Activated T-helper 1 cell treated with anti-CD3 and anti-CD28 coated beads, Interleukin-12 subunit alpha, Interleukin-12 subunit beta, Interleukin-2, Interleukin-4 antibody, amounts not matched to agents 30 ng/mL and 10 ng/mL and 1 ng/mL, durations not matched to agents 14 hours and 24 hours and 36 hours (primary cell): Measurements from ENCODE around the gene L3MBTL3. TPM values are rescaled to one million over a fixed set of nuclear protein-coding genes. Genes with fewer than 3 reads are reported as not detected.

Experiments used
- DNase-seq: peaks from one replicate; pipeline ENCODE4 v3.0.0; 2021; ENCODE audit warnings: low spot score
- H3K27ac Mint-ChIP-seq: one replicate; pipeline ENCODE4 v1.8.0; 2021; ENCODE audit warnings: mild to moderate bottlenecking, mixed read lengths
- H3K27me3 Mint-ChIP-seq: one replicate; pipeline ENCODE4 v1.8.0; 2022; ENCODE audit warnings: mild to moderate bottlenecking, moderate library complexity, mixed read lengths; ENCODE audit not compliant: insufficient read depth
- H3K36me3 Mint-ChIP-seq: one replicate; pipeline ENCODE4 v1.8.0; 2021; ENCODE audit warnings: low read depth, mixed read lengths
- H3K4me1 Mint-ChIP-seq: one replicate; pipeline ENCODE4 v1.8.0; 2021; ENCODE audit warnings: low read depth, mixed read lengths
- H3K4me3 Mint-ChIP-seq: one replicate; pipeline ENCODE4 v1.8.0; 2021; ENCODE audit warnings: mild to moderate bottlenecking, moderate library complexity, mixed read lengths
- H3K9me3 Mint-ChIP-seq: one replicate; pipeline ENCODE4 v1.8.0; 2021; ENCODE audit warnings: mixed read lengths
- intact Hi-C: fragments of 100-400 bp; cut with micrococcal nuclease; formaldehyde crosslinking; loops from one replicate; pipeline ENCODE4 v1.15.1; 2024
- total RNA-seq: library from RNA; stranded (reverse); gene quantifications from 2 replicates; pipeline ENCODE4 v1.2.3, GENCODE V29; 2022

Gene L3MBTL3
- total RNA-seq, 1 donor from 2014 or later = 5.2 TPM

- Mint-ChIP-seq H3K4me3 (no peak overlapping the region), H3K27ac (no peak overlapping the region), H3K9me3 (no peaks in the 10 kb centered on the region), H3K36me3 (no peaks in the 10 kb centered on the region), H3K27me3 (peaks cover 18% of the 10 kb centered on the region), H3K4me1 (no peaks in the 10 kb centered on the region)
- DNase-seq = no peak
- intact Hi-C loops = no loop called here
Observed at GRCh38 chr6:130010387-130010786, 8.0 kb upstream of the L3MBTL3 start.

DNA sequence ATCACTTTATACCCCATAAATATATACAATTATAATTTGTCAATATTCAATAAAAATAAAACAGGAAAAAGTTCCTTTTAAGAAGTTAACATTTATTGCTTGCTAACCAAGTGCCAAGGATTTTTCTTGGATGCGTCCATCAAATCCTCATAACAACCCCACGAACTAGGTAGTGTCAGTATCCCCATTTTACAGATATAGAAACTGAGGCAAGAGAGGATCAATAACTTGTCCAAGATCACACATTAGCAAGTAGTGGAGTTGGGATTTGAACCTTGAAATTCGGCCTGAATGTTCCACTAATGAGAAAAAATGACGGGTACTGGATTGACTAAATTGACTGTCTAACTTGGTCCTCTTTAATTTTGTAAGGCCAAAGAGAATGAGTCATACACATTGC lies 5.7 kb upstream of the L3MBTL3 start:
- intact Hi-C loops = no loop called here
- H3K4me1 Mint-ChIP-seq = peaks cover under 1% of the 10 kb centered on the region
- no peak for DNase-seq
- peaks cover 30% of the 10 kb centered on the region for H3K27me3 Mint-ChIP-seq
- H3K27ac Mint-ChIP-seq = no peak overlapping the region
- H3K4me3 Mint-ChIP-seq = no peak overlapping the region
- no peaks in the 10 kb centered on the region for H3K9me3 Mint-ChIP-seq
- no peaks in the 10 kb centered on the region for H3K36me3 Mint-ChIP-seq

GRCh38 chr6:130018744-130019325 lies 454 bp downstream of the L3MBTL3 start:
- Mint-ChIP-seq H3K27ac (peak overlapping the region; percentile 98), H3K9me3 (no peaks in the 10 kb centered on the region), H3K4me3 (peak overlapping the region; percentile 100), H3K27me3 (peaks cover 34% of the 10 kb centered on the region), H3K36me3 (peaks cover 13% of the 10 kb centered on the region), H3K4me1 (peaks cover 30% of the 10 kb centered on the region)
- intact Hi-C loops = loop anchor here (1.0 to 5.0 kb wide), 6 partner anchors 8 to 1362 kb away; no protein-coding TSS in a partner anchor
- DNase-seq = peak; percentile 9

GRCh38 chr6:130019326-130020072 lies 1.1 kb downstream of the L3MBTL3 start:
- H3K27me3 Mint-ChIP-seq = peaks cover 30% of the 10 kb centered on the region
- H3K27ac Mint-ChIP-seq = peak overlapping the region; percentile 78
- DNase-seq = peak; percentile 20
- peaks cover 30% of the 10 kb centered on the region for H3K4me1 Mint-ChIP-seq
- H3K9me3 Mint-ChIP-seq = no peaks in the 10 kb centered on the region
- H3K4me3 Mint-ChIP-seq = peak overlapping the region; percentile 89
- intact Hi-C loops = loop anchor here (2.0 to 10.0 kb wide), 14 partner anchors 142 to 1605 kb away; partner anchors contain the start of genes EPB41L2, MED23 and PTPRK
- H3K36me3 Mint-ChIP-seq = peaks cover 15% of the 10 kb centered on the region

GRCh38 chr6:130020073-130020906 lies 1.9 kb downstream of the L3MBTL3 start:
- Mint-ChIP-seq H3K27me3 (peaks cover 26% of the 10 kb centered on the region), H3K4me1 (peaks cover 34% of the 10 kb centered on the region), H3K4me3 (peak overlapping the region; percentile 97), H3K27ac (peak overlapping the region; percentile 93), H3K36me3 (peaks cover 23% of the 10 kb centered on the region), H3K9me3 (no peaks in the 10 kb centered on the region)
- intact Hi-C loops = loop anchor here (2.0 to 10.0 kb wide), 10 partner anchors 195 to 1605 kb away; partner anchors contain the start of genes EPB41L2, MED23 and PTPRK
- DNase-seq = peak; percentile 6

DNA sequence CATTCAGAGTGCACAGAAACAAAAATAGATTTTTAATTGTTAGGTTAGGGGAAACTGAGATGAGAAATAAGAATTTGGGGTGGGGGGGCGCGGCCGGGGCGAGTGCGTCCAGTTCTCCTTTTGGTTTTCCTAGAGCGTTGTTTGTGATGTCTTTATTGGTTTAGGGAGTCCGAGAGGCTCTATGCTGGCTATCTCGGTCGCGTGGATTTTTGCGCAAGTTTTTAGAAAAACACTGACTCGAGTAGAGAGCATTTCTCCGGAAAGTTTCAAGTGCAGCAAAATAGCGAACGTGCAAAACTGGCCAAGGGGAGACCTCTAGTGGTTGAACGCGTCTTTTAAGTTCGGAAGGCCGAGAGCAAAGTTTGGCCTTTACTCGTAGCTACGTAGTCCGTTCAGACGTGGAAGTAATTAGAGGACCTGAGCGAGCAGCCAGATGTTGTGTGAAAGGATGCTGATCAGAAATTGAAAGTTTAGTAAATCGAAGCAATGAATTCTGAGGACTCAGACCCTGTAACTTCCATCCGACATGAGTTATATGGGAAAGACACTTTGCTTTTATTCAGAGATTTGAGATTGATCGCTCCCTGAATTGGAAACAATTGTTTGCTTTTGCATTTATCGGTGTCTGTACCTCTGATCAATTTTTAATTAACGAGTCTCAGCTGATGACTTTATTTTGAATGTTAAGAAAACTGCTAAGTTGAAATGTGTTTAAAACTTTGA lies 2.7 kb downstream of the L3MBTL3 start:
- Mint-ChIP-seq H3K4me1 (peaks cover 34% of the 10 kb centered on the region), H3K36me3 (peaks cover 29% of the 10 kb centered on the region), H3K9me3 (no peaks in the 10 kb centered on the region), H3K27ac (peak overlapping the region; percentile 93), H3K4me3 (peak overlapping the region; percentile 97), H3K27me3 (peaks cover 22% of the 10 kb centered on the region)
- intact Hi-C loops = loop anchor here (1.0 to 10.0 kb wide), 14 partner anchors 85 to 1604 kb away; partner anchors contain the start of genes EPB41L2, MED23 and PTPRK
- DNase-seq = peak; percentile 71

DNA sequence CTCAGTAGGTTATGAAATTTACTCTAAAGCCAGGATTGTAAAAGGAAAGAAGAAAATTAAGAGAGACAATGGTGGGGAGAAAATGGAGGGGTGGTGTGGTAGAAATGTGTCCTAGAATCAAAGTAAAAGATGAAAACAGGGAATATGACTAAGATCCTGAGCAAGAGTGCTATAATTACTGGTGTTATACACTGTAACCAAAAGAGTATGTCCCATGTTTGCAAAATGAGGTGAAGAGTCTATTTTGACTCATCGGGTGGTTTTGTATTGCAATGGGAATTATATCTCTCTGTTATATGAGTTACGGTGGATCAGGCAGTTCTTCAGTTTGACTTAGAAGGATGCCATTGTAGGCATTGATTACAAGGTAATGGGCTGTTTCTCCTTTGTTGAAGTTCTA lies 8.5 kb downstream of the L3MBTL3 start:
- H3K4me1 Mint-ChIP-seq = peaks cover 46% of the 10 kb centered on the region
- H3K36me3 Mint-ChIP-seq = peaks cover 29% of the 10 kb centered on the region
- DNase-seq = no peak
- no peak overlapping the region for H3K4me3 Mint-ChIP-seq
- intact Hi-C loops = loop anchor here (1.0 to 10.0 kb wide), 8 partner anchors 9 to 1598 kb away; partner anchors contain the start of genes EPB41L2, L3MBTL3, MED23 and PTPRK
- H3K27me3 Mint-ChIP-seq = peaks cover 11% of the 10 kb centered on the region
- H3K27ac Mint-ChIP-seq = no peak overlapping the region
- no peaks in the 10 kb centered on the region for H3K9me3 Mint-ChIP-seq

DNA sequence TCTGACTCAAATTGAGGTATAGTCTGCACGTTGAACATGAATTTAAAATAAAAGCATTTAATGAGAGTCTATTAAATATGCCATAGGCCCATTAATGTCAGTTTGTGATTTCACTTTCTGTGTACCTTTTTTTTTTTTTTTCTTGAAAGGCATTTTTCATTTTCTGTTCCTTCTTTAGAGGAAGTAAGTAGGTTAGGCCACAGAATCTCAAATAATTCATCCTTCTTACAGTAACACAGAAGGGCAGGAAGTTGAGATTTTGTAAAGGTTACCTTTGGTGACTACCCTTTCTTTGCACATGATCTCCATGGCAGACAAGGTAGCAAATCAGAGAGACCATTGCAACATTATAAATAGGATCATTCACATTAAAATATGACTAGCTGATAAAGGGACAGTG lies 9.6 kb downstream of the L3MBTL3 start:
- Mint-ChIP-seq H3K27ac (peak overlapping the region; percentile 61), H3K27me3 (peaks cover under 1% of the 10 kb centered on the region), H3K9me3 (no peaks in the 10 kb centered on the region), H3K4me3 (peak overlapping the region; percentile 23), H3K36me3 (peaks cover 30% of the 10 kb centered on the region), H3K4me1 (peaks cover 37% of the 10 kb centered on the region)
- no peak for DNase-seq
- intact Hi-C loops = loop anchor here (1.0 to 10.0 kb wide), 8 partner anchors 10 to 1597 kb away; partner anchors contain the start of genes EPB41L2, L3MBTL3, MED23 and PTPRK

- Mint-ChIP-seq H3K27me3 (peaks cover 2% of the 10 kb centered on the region), H3K4me1 (peaks cover 42% of the 10 kb centered on the region), H3K27ac (peak overlapping the region; percentile 61), H3K36me3 (peaks cover 29% of the 10 kb centered on the region), H3K4me3 (peak overlapping the region; percentile 9), H3K9me3 (no peaks in the 10 kb centered on the region)
- DNase-seq = no peak
- intact Hi-C loops = loop anchor here (5.0 to 10.0 kb wide), 6 partner anchors 486 to 1596 kb away; partner anchors contain the start of genes EPB41L2, MED23 and PTPRK
Observed at GRCh38 chr6:130029163-130029562, 10.8 kb downstream of the L3MBTL3 start.

GRCh38 chr6:130032758-130033340 lies 14.5 kb downstream of the L3MBTL3 start:
- no peaks in the 10 kb centered on the region for H3K9me3 Mint-ChIP-seq
- H3K4me3 Mint-ChIP-seq = no peak overlapping the region
- peaks cover 16% of the 10 kb centered on the region for H3K36me3 Mint-ChIP-seq
- H3K4me1 Mint-ChIP-seq = peaks cover 50% of the 10 kb centered on the region
- H3K27me3 Mint-ChIP-seq = peaks cover 2% of the 10 kb centered on the region
- no peak overlapping the region for H3K27ac Mint-ChIP-seq
- DNase-seq = no peak
- intact Hi-C loops = no loop called here

DNA sequence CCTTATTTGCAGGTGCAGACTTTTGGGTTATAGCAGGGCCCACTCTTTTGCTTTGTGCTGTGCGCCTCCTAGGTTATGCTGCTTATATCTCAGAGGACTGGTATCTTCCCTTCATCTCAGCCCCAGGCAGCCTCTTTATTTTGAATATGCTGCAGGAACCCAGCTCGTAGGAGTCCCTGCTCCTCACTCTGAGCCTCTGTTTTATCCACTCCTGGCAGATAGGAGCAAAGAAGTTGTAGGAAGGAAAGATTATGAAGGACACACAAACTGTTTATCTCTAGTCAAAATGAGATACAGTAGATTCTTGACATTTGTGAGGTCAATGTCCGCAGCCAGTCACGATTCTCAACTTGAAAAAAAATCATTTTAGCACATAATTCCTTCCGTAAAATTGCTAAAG lies 15.6 kb downstream of the L3MBTL3 start:
- H3K9me3 Mint-ChIP-seq = no peaks in the 10 kb centered on the region
- peaks cover 16% of the 10 kb centered on the region for H3K36me3 Mint-ChIP-seq
- H3K4me1 Mint-ChIP-seq = peaks cover 39% of the 10 kb centered on the region
- no peak overlapping the region for H3K4me3 Mint-ChIP-seq
- intact Hi-C loops = loop anchor here (1.0 kb wide), 1 partner anchor 98 kb away; no protein-coding TSS in a partner anchor
- no peak overlapping the region for H3K27ac Mint-ChIP-seq
- DNase-seq = no peak
- peaks cover 2% of the 10 kb centered on the region for H3K27me3 Mint-ChIP-seq
